Small intestine (tissue), 7 donors: ENCODE measurements around the gene ADAMTS13. TPM values are rescaled to one million over a fixed set of nuclear protein-coding genes. Genes with fewer than 3 reads are reported as not detected.

ENCODE experiments used
- DNase-seq, 2 donors: peaks; one replicate each; pipeline versions ENCODE4 v3.0.0 to v3.0.0-alpha.2; 2013
- FAIRE-seq: peaks from 2 replicates; lab custom pipeline; 2012; peaks lifted over from hg19 to GRCh38; lab: Jason Lieb, UNC
- H3K27ac ChIP-seq, 3 donors: one replicate each; pipeline ENCODE4 v1.5.1; 2013; ENCODE audit warnings: low read length in 2 of 3, mild to moderate bottlenecking in 2 of 3, control low read depth in 1 of 3, inconsistent platforms in 1 of 3, low read depth in 1 of 3, moderate library complexity in 1 of 3
- H3K27me3 ChIP-seq, 3 donors: one replicate each; pipeline ENCODE4 v1.6.1; 2013; ENCODE audit warnings: low read length in 3 of 3, inconsistent platforms in 1 of 3; ENCODE audit not compliant: control insufficient read depth in 3 of 3, insufficient read depth in 3 of 3
- H3K36me3 ChIP-seq, 3 donors: one replicate each; pipeline ENCODE4 v1.6.1; 2013; ENCODE audit warnings: low read length in 3 of 3, inconsistent platforms in 1 of 3, low read depth in 1 of 3, mild to moderate bottlenecking in 1 of 3, moderate library complexity in 1 of 3; ENCODE audit not compliant: control insufficient read depth in 3 of 3, insufficient read depth in 2 of 3
- H3K4me1 ChIP-seq, 3 donors: one replicate each; pipeline ENCODE4 v1.6.1; 2013; ENCODE audit warnings: low read length in 2 of 3, inconsistent platforms in 1 of 3, low read depth in 1 of 3, mild to moderate bottlenecking in 1 of 3, moderate library complexity in 1 of 3; ENCODE audit not compliant: control insufficient read depth in 3 of 3, insufficient read depth in 2 of 3
- H3K4me3 ChIP-seq, 3 donors: one replicate each; pipeline ENCODE4 v1.5.1; 2013; ENCODE audit warnings: low read length in 3 of 3, control low read depth in 1 of 3, inconsistent platforms in 1 of 3, low read depth in 1 of 3, mild to moderate bottlenecking in 1 of 3, moderate library complexity in 1 of 3
- H3K9me3 ChIP-seq, 2 donors: one replicate each; pipeline ENCODE4 v1.6.1; 2013; ENCODE audit warnings: low read depth in 1 of 2, low read length in 1 of 2; ENCODE audit not compliant: control insufficient read depth in 2 of 2, insufficient read depth in 1 of 2
- WGBS, 3 donors: extraction: QIAGEN DNeasy Blood & Tissue Kit; methylation state at CpG; one replicate each; pipeline ENCODE4 v1.1.7; 2013; 5-methylcytosine and 5-hydroxymethylcytosine counted together
- polyA plus RNA-seq, 4 donors: library from polyadenylated mRNA; stranded (reverse) in 3 of 4; unstranded in 1 of 4; fragments of 200-250 nt in 3 of 4; fragments of 120-200 nt in 1 of 4; gene quantifications; one replicate each; pipeline versions ENCODE4 v1.2.1 to v1.2.3, GENCODE V29; 2013
- donor health status: healthy with polysubstance abuse.
- donor health status: control.
- donor health status: control.
- donor health status: Bipolar disorder and iron deficiency.
- donor health status: healthy.

ADAMTS13 gene
- polyA plus RNA-seq, 4 donors = 2.4 to 16.8 (median 7.4) TPM

- H3K36me3 ChIP-seq = no peaks in the 10 kb centered on the region
- WGBS, 3 donors = 87 to 91% (median 88%) methylated on average over 22 of the region's 22 CpGs
These were observed 3.0 kb downstream of the ADAMTS13 start for GRCh38 chr9:133425049-133425632.

GRCh38 chr9:133426011-133426410 is 3.8 kb downstream of the ADAMTS13 start:
- WGBS, 3 donors = 15 to 72% (median 27%) methylated on average over 11 of the region's 11 CpGs

More at GRCh38 chr9:133425049-133425632, 3.0 kb downstream of the ADAMTS13 start:
- no peak for FAIRE-seq
- H3K4me1 ChIP-seq = peaks cover 0 to 5% (median 4%) of the 10 kb centered on the region in 3 donors
- no peaks in the 10 kb centered on the region for H3K9me3 ChIP-seq
- no peak overlapping the region for H3K4me3 ChIP-seq
- H3K27ac ChIP-seq = no peak overlapping the region
- H3K27me3 ChIP-seq = peaks cover 2 to 7% (median 4%) of the 10 kb centered on the region in 3 donors
- DNase-seq = no peak

GRCh38 chr9:133427658-133428348 is 5.6 kb downstream of the ADAMTS13 start:
- no peak overlapping the region for H3K4me3 ChIP-seq
- H3K36me3 ChIP-seq = no peaks in the 10 kb centered on the region
- FAIRE-seq (no peak), DNase-seq (no peak)
- peaks cover 2 to 7% (median 4%) of the 10 kb centered on the region in 3 donors for H3K27me3 ChIP-seq
- WGBS, 3 donors = 58 to 60% (median 60%) methylated on average over 10 of the region's 10 CpGs
- H3K4me1 ChIP-seq = peaks cover 0 to 4% (median 3%) of the 10 kb centered on the region in 3 donors
- H3K27ac ChIP-seq = no peak overlapping the region
- no peaks in the 10 kb centered on the region for H3K9me3 ChIP-seq

More at GRCh38 chr9:133426011-133426410, 3.8 kb downstream of the ADAMTS13 start:
- Histone ChIP-seq H3K27ac (no peak overlapping the region), H3K4me1 (peaks cover 0 to 5% (median 4%) of the 10 kb centered on the region in 3 donors), H3K36me3 (no peaks in the 10 kb centered on the region), H3K4me3 (no peak overlapping the region), H3K9me3 (no peaks in the 10 kb centered on the region), H3K27me3 (peaks cover 2 to 7% (median 4%) of the 10 kb centered on the region in 3 donors)
- peak in 1 of 2 donors; percentile 47 for DNase-seq
- no peak for FAIRE-seq

- no peak overlapping the region for H3K27ac ChIP-seq
- H3K4me1 ChIP-seq = peaks cover 0 to 4% (median 3%) of the 10 kb centered on the region in 3 donors
- H3K4me3 ChIP-seq = peak overlapping the region in 1 of 3 donors; percentile 27
- DNase-seq (peak in 1 of 2 donors; percentile 53), FAIRE-seq (no peak)
- peaks cover 2 to 7% (median 4%) of the 10 kb centered on the region in 3 donors for H3K27me3 ChIP-seq
- no peaks in the 10 kb centered on the region for H3K36me3 ChIP-seq
- H3K9me3 ChIP-seq = no peaks in the 10 kb centered on the region
- WGBS, 3 donors = 1 to 2% (median 1%) methylated on average over 24 to 57 of the region's 57 CpGs
These were observed 6.5 kb downstream of the ADAMTS13 start for GRCh38 chr9:133428617-133429101.

GRCh38 chr9:133429214-133429613 is 7.0 kb downstream of the ADAMTS13 start:
- FAIRE-seq (no peak), DNase-seq (no peak)
- Histone ChIP-seq H3K4me3 (no peak overlapping the region), H3K27ac (no peak overlapping the region), H3K27me3 (peaks cover 2 to 7% (median 4%) of the 10 kb centered on the region in 3 donors), H3K9me3 (no peaks in the 10 kb centered on the region), H3K36me3 (no peaks in the 10 kb centered on the region), H3K4me1 (peaks cover 0 to 4% (median 3%) of the 10 kb centered on the region in 3 donors)
- WGBS, 3 donors = 6 to 13% (median 6%) methylated on average over 13 to 18 of the region's 18 CpGs

GRCh38 chr9:133429641-133430161 is 7.5 kb downstream of the ADAMTS13 start:
- Histone ChIP-seq H3K27ac (no peak overlapping the region), H3K4me1 (peaks cover 0 to 4% (median 3%) of the 10 kb centered on the region in 3 donors), H3K36me3 (no peaks in the 10 kb centered on the region), H3K9me3 (no peaks in the 10 kb centered on the region), H3K27me3 (peaks cover 2 to 7% (median 4%) of the 10 kb centered on the region in 3 donors), H3K4me3 (no peak overlapping the region)
- DNase-seq = peak; percentile 35 to 65
- FAIRE-seq = no peak
- 21 to 29% (median 25%) methylated on average over 37 to 49 of the region's 49 CpGs for WGBS, 3 donors

- Histone ChIP-seq H3K4me3 (no peak overlapping the region), H3K27ac (no peak overlapping the region), H3K36me3 (no peaks in the 10 kb centered on the region), H3K9me3 (no peaks in the 10 kb centered on the region), H3K4me1 (peaks cover 0 to 4% (median 3%) of the 10 kb centered on the region in 3 donors), H3K27me3 (peaks cover 2 to 7% (median 4%) of the 10 kb centered on the region in 3 donors)
- DNase-seq (no peak), FAIRE-seq (no peak)
- WGBS, 3 donors = 83 to 95% (median 95%) methylated on average over 1 of the region's 1 CpG
These were observed 8.1 kb downstream of the ADAMTS13 start for GRCh38 chr9:133430244-133430643.

- no peak for FAIRE-seq
- H3K4me1 ChIP-seq = peaks cover 0 to under 1% (median 0%) of the 10 kb centered on the region in 3 donors
These were observed 11.2 kb downstream of the ADAMTS13 start for GRCh38 chr9:133433351-133433843.

More at GRCh38 chr9:133433351-133433843, 11.2 kb downstream of the ADAMTS13 start:
- 80 to 88% (median 88%) methylated on average over 11 of the region's 11 CpGs for WGBS, 3 donors
- no peaks in the 10 kb centered on the region for H3K36me3 ChIP-seq
- DNase-seq = no peak
- H3K27me3 ChIP-seq = peaks cover 0 to 2% (median 0%) of the 10 kb centered on the region in 3 donors
- H3K27ac ChIP-seq = no peak overlapping the region
- H3K4me3 ChIP-seq = no peak overlapping the region
- no peaks in the 10 kb centered on the region for H3K9me3 ChIP-seq
